Lower lobe of right lung (tissue), 2 donors: ENCODE measurements around the gene SORT1. TPM values are rescaled to one million over a fixed set of nuclear protein-coding genes. Genes with fewer than 3 reads are reported as not detected.
"Not testable (repeated sequence)": the region's sequence is repeated elsewhere in the genome, so short reads cannot be mapped to it uniquely, and the experiment has no call there.

Experiments
- ATAC-seq, 2 donors: fragments of 200-7000 bp; cut with Tn5 transposase; one replicate each; pipeline ENCODE4 v1.9.1; 2020 to 2022; ENCODE audit warnings: mild to moderate bottlenecking in 2 of 2, moderate library complexity in 2 of 2
- DNase-seq: peaks from one replicate; pipeline ENCODE4 v3.0.0-alpha.2; 2020
- H3K27ac ChIP-seq: fragments of 200-600 bp; one replicate; pipeline ENCODE4 v1.8.0; 2022
- H3K27me3 ChIP-seq: fragments of 200-600 bp; one replicate; pipeline ENCODE4 v1.8.0; 2022; ENCODE audit warnings: low read depth
- H3K36me3 ChIP-seq: fragments of 200-600 bp; one replicate; pipeline ENCODE4 v1.8.0; 2022; ENCODE audit warnings: mild to moderate bottlenecking
- H3K4me1 ChIP-seq: fragments of 200-600 bp; one replicate; pipeline ENCODE4 v1.8.0; 2022
- H3K4me3 ChIP-seq: fragments of 200-600 bp; one replicate; pipeline ENCODE4 v1.8.0; 2022; ENCODE audit warnings: mild to moderate bottlenecking
- H3K9me3 ChIP-seq: fragments of 200-600 bp; one replicate; pipeline ENCODE4 v1.8.0; 2022
- CTCF ChIP-seq: fragments of 200-600 bp; IDR thresholded peaks from one replicate; pipeline ENCODE4 v1.8.0; 2022; ENCODE audit warnings: antibody characterized with exemption, mild to moderate bottlenecking
- intact Hi-C: fragments of 100-400 bp; cut with DNase I; formaldehyde crosslinking; loops from one replicate; pipeline ENCODE4 v1.11.0; 2022
- total RNA-seq: library from RNA; stranded (reverse); fragmentation: NEBNext Ultra II Directional; extraction: Animal tissue kit (Norgen Biotek cat#: 25700); gene quantifications from one replicate; pipeline ENCODE4 v1.2.1, GENCODE V29; 2021
- donor health status: DM: no; HTN: yes; CAD: no; lungs with severe emphysema.

Gene SORT1
- total RNA-seq, 1 donor from 2014 or later: 178 TPM

DNA sequence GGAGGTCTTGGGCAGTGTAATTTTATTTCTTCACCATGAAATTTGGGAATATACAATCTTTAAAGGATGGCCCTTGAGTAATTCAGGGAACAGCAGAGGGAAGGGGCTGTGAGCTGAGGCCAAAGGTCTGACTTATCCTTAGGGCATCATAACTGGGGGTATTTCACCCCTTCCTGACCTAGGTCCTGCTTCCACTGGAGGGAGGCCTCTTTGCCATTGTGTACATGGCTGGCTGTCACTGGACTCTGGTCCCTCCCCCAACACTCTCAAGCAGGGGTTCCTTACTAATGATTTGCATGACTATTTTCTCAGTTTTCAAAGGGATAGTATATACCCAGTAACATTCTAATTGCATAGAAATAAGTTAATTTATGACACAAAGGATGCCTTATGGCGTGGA is 107.6 kb downstream of the SORT1 start:
- Histone ChIP-seq H3K27ac (no peak overlapping the region), H3K9me3 (no peaks in the 10 kb centered on the region)

GRCh38 chr1:109286762-109287161 is 111.0 kb downstream of the SORT1 start:
- intact Hi-C loops, H3K9me3 ChIP-seq, H3K36me3 ChIP-seq, ATAC-seq, H3K4me3 ChIP-seq, H3K27ac ChIP-seq, H3K27me3 ChIP-seq, DNase-seq: not testable (repeated sequence)
- H3K4me1 ChIP-seq: peaks cover 22% of the 10 kb centered on the region

More for the DNA sequence above, 107.6 kb downstream of the SORT1 start:
- TF ChIP-seq CTCF: no peak
- H3K36me3 ChIP-seq: no peaks in the 10 kb centered on the region
- no peaks in the 10 kb centered on the region for H3K27me3 ChIP-seq
- intact Hi-C loops: no loop called here
- H3K4me1 ChIP-seq: no peaks in the 10 kb centered on the region
- DNase-seq: no peak
- no peak overlapping the region for H3K4me3 ChIP-seq
- no peak for ATAC-seq

- Histone ChIP-seq H3K27ac (peak overlapping the region; percentile 91), H3K36me3 (no peaks in the 10 kb centered on the region), H3K9me3 (no peaks in the 10 kb centered on the region), H3K27me3 (no peaks in the 10 kb centered on the region), H3K4me1 (peaks cover 27% of the 10 kb centered on the region), H3K4me3 (peak overlapping the region; percentile 77)
- intact Hi-C loops: no loop called here
- TF ChIP-seq CTCF: no peak
- ATAC-seq (peak; percentile 1 to 27), DNase-seq (no peak)
Observed at GRCh38 chr1:109283748-109284600, 113.7 kb downstream of the SORT1 start.

DNA sequence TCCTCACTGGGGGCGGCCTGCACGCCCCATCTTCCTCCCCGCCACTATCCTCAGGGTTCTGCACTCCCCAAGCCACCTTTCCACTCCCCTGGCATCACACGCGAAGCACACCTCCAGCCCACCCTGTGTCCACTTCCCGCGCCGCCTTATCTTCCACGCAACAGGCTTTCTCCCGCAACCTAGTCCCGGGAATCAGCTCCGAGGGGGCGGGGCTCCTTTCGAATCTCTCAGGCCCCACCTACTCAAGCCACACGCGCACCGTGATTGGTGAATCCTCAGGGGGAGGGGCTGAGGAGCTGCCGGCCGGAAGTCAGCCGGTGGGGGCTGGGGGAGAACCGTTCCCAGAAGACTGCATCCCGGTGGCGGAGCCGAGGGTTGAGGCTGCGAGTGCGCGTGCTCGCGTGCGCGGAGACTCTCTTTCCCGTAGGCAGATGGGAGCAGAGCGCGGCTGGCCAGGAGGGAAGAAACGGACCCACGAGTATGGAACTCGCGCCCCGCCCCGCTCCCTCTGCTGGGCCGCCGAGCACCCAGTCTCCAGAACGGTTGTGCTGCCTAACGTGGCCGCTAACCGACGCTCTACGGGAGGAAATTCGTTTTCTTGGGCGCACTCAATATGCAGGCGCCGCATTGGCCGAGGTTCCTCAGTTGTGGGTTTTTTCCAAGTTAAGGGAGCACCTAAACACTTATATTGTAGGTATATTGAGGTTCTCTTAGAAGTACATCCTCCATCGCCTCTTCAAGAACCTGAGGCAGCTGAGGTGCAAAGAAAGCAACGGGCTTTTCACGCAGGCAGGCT is 114.6 kb downstream of the SORT1 start, which contains the start of gene PSRC1:
Gene PSRC1 (minus strand): TSS at position 194 of the 796 bp plus-strand sequence.
- H3K4me1 ChIP-seq: peaks cover 27% of the 10 kb centered on the region
- intact Hi-C loops: no loop called here
- ATAC-seq (peak; percentile 99), DNase-seq (peak; percentile 96)
- no peaks in the 10 kb centered on the region for H3K27me3 ChIP-seq
- H3K9me3 ChIP-seq: no peaks in the 10 kb centered on the region
- H3K4me3 ChIP-seq: peak within 1 kb of the TSS; percentile 77
- H3K36me3 ChIP-seq: no peaks in the 10 kb centered on the region
- H3K27ac ChIP-seq: peak within 1 kb of the TSS; percentile 91
- peak; percentile 51 for TF ChIP-seq CTCF

GRCh38 chr1:109282497-109282951 is 115.2 kb downstream of the SORT1 start:
- ATAC-seq: no peak
- Histone ChIP-seq H3K4me1 (peaks cover 31% of the 10 kb centered on the region), H3K27ac (peak overlapping the region; percentile 91), H3K4me3 (peak overlapping the region; percentile 77), H3K36me3 (no peaks in the 10 kb centered on the region), H3K27me3 (no peaks in the 10 kb centered on the region), H3K9me3 (no peaks in the 10 kb centered on the region)
- intact Hi-C loops: no loop called here
- no peak for DNase-seq
- TF ChIP-seq CTCF: no peak
